Activated T-cell treated with anti-CD3 and anti-CD28 coated beads, Interleukin-2, amount 50 U/mL, for 4 hours (primary cell): ENCODE results near the gene MS4A3. TPM values are rescaled to one million over a fixed set of nuclear protein-coding genes. Genes with fewer than 3 reads are reported as not detected.
"Not testable (repeated sequence)": the region's sequence is repeated elsewhere in the genome, so short reads cannot be mapped to it uniquely, and the experiment has no call there.

ENCODE experiments used
- ATAC-seq, 2 donors: fragments of 200-7000 bp; cut with Tn5 transposase; one replicate each; pipeline ENCODE4 v1.10.0; 2021
- DNase-seq: peaks from one replicate; pipeline ENCODE4 v3.0.0-alpha.2; 2020
- H3K27me3 Mint-ChIP-seq: one replicate; pipeline ENCODE4 v1.8.0; 2021; ENCODE audit warnings: low read depth, mixed read lengths
- H3K36me3 Mint-ChIP-seq: one replicate; pipeline ENCODE4 v1.8.0; 2022; ENCODE audit warnings: mixed read lengths; ENCODE audit not compliant: insufficient read depth
- H3K4me1 Mint-ChIP-seq: one replicate; pipeline ENCODE4 v1.8.0; 2021; ENCODE audit warnings: low read depth, mixed read lengths
- H3K4me3 Mint-ChIP-seq: one replicate; pipeline ENCODE4 v1.8.0; 2021; ENCODE audit warnings: mild to moderate bottlenecking, moderate library complexity, mixed read lengths
- H3K9me3 Mint-ChIP-seq: one replicate; pipeline ENCODE4 v1.8.0; 2021; ENCODE audit warnings: mixed read lengths
- total RNA-seq, 3 donors: library from RNA; stranded (reverse); gene quantifications; one replicate each; pipeline ENCODE4 v1.2.1, GENCODE V29; 2021

The MS4A3 gene
- total RNA-seq = not detected

- Mint-ChIP-seq H3K9me3 (peaks cover 4% of the 10 kb centered on the region), H3K27me3 (peaks cover 8% of the 10 kb centered on the region), H3K4me1 (no peaks in the 10 kb centered on the region), H3K4me3 (no peak within 1 kb of the TSS), H3K36me3 (no peaks in the 10 kb centered on the region)
- DNase-seq (no peak), ATAC-seq (no peak)
Measured at GRCh38 chr11:60056349-60056969, at the start of gene MS4A3. Gene MS4A3 (plus strand): TSS chr11:60056665. CDS start chr11:60061161, 4,496 bp downstream.

- H3K4me1 Mint-ChIP-seq = no peaks in the 10 kb centered on the region
- DNase-seq (no peak), ATAC-seq (no peak)
- no peak within 1 kb of the TSS for H3K4me3 Mint-ChIP-seq
- no peaks in the 10 kb centered on the region for H3K36me3 Mint-ChIP-seq
- no peaks in the 10 kb centered on the region for H3K9me3 Mint-ChIP-seq
- H3K27me3 Mint-ChIP-seq = peaks cover 9% of the 10 kb centered on the region
Measured at GRCh38 chr11:60016881-60017280, 39.6 kb upstream of the MS4A3 start, which contains the start of gene OOSP4B. Gene OOSP4B (plus strand): TSS chr11:60017181.

GRCh38 chr11:60018058-60018457 is 38.4 kb upstream of the MS4A3 start:
- H3K27me3 Mint-ChIP-seq = peaks cover 7% of the 10 kb centered on the region
- no peaks in the 10 kb centered on the region for H3K9me3 Mint-ChIP-seq
- no peaks in the 10 kb centered on the region for H3K36me3 Mint-ChIP-seq
- ATAC-seq (no peak), DNase-seq (no peak)
- H3K4me1 Mint-ChIP-seq = no peaks in the 10 kb centered on the region
- H3K4me3 Mint-ChIP-seq = no peak overlapping the region

GRCh38 chr11:60020376-60020775 is 36.1 kb upstream of the MS4A3 start:
- H3K4me1 Mint-ChIP-seq, H3K4me3 Mint-ChIP-seq, H3K9me3 Mint-ChIP-seq, DNase-seq, ATAC-seq, H3K27me3 Mint-ChIP-seq, H3K36me3 Mint-ChIP-seq: not testable (repeated sequence)

GRCh38 chr11:60029015-60029632 is 27.3 kb upstream of the MS4A3 start:
- Mint-ChIP-seq H3K9me3 (no peaks in the 10 kb centered on the region), H3K36me3 (no peaks in the 10 kb centered on the region), H3K27me3 (no peaks in the 10 kb centered on the region), H3K4me1 (no peaks in the 10 kb centered on the region), H3K4me3 (no peak overlapping the region)
- no peak for ATAC-seq
- no peak for DNase-seq

- H3K36me3 Mint-ChIP-seq = no peaks in the 10 kb centered on the region
- no peaks in the 10 kb centered on the region for H3K9me3 Mint-ChIP-seq
- peaks cover 8% of the 10 kb centered on the region for H3K27me3 Mint-ChIP-seq
- ATAC-seq (no peak), DNase-seq (no peak)
- no peaks in the 10 kb centered on the region for H3K4me1 Mint-ChIP-seq
- no peak within 1 kb of the TSS for H3K4me3 Mint-ChIP-seq
Measured at GRCh38 chr11:60040109-60040508, 16.4 kb upstream of the MS4A3 start, which contains the start of gene OOSP2. Gene OOSP2 (plus strand): TSS chr11:60040409. CDS start chr11:60040460, 51 bp downstream.

GRCh38 chr11:60050422-60050821 is 6.0 kb upstream of the MS4A3 start:
- not testable (repeated sequence) for H3K9me3 Mint-ChIP-seq, H3K27me3 Mint-ChIP-seq, ATAC-seq, H3K4me3 Mint-ChIP-seq, H3K36me3 Mint-ChIP-seq, H3K4me1 Mint-ChIP-seq, DNase-seq

GRCh38 chr11:60050839-60051238 is 5.6 kb upstream of the MS4A3 start:
- H3K4me1 Mint-ChIP-seq, H3K9me3 Mint-ChIP-seq, H3K27me3 Mint-ChIP-seq, H3K36me3 Mint-ChIP-seq, DNase-seq, H3K4me3 Mint-ChIP-seq, ATAC-seq: not testable (repeated sequence)

- Mint-ChIP-seq H3K27me3 (peaks cover 8% of the 10 kb centered on the region), H3K4me3 (no peak overlapping the region), H3K36me3 (no peaks in the 10 kb centered on the region), H3K9me3 (peaks cover 4% of the 10 kb centered on the region), H3K4me1 (no peaks in the 10 kb centered on the region)
- DNase-seq (no peak), ATAC-seq (no peak)
Measured at GRCh38 chr11:60059052-60059451, 2.6 kb downstream of the MS4A3 start.

- no peak for ATAC-seq
- Mint-ChIP-seq H3K27me3 (peaks cover 8% of the 10 kb centered on the region), H3K9me3 (peaks cover 4% of the 10 kb centered on the region), H3K4me1 (no peaks in the 10 kb centered on the region), H3K4me3 (no peak overlapping the region), H3K36me3 (no peaks in the 10 kb centered on the region)
- DNase-seq = no peak
Measured at GRCh38 chr11:60059521-60060240, 3.2 kb downstream of the MS4A3 start.

- no peak overlapping the region for H3K4me3 Mint-ChIP-seq
- H3K9me3 Mint-ChIP-seq = peaks cover 4% of the 10 kb centered on the region
- no peaks in the 10 kb centered on the region for H3K4me1 Mint-ChIP-seq
- H3K36me3 Mint-ChIP-seq = no peaks in the 10 kb centered on the region
- peaks cover 2% of the 10 kb centered on the region for H3K27me3 Mint-ChIP-seq
- DNase-seq (no peak), ATAC-seq (no peak)
Measured at GRCh38 chr11:60064111-60064510, 7.6 kb downstream of the MS4A3 start.

- ATAC-seq = no peak
- H3K4me3 Mint-ChIP-seq = no peak overlapping the region
- H3K4me1 Mint-ChIP-seq = no peaks in the 10 kb centered on the region
- H3K27me3 Mint-ChIP-seq = no peaks in the 10 kb centered on the region
- H3K9me3 Mint-ChIP-seq = no peaks in the 10 kb centered on the region
- no peak for DNase-seq
- no peaks in the 10 kb centered on the region for H3K36me3 Mint-ChIP-seq
Measured at GRCh38 chr11:60065801-60066200, 9.3 kb downstream of the MS4A3 start.

- Mint-ChIP-seq H3K4me1 (no peaks in the 10 kb centered on the region), H3K27me3 (no peaks in the 10 kb centered on the region), H3K9me3 (no peaks in the 10 kb centered on the region), H3K4me3 (no peak overlapping the region), H3K36me3 (no peaks in the 10 kb centered on the region)
- DNase-seq (no peak), ATAC-seq (no peak)
Measured at GRCh38 chr11:60069450-60069849, 13.0 kb downstream of the MS4A3 start.

- H3K9me3 Mint-ChIP-seq, H3K27me3 Mint-ChIP-seq, H3K36me3 Mint-ChIP-seq, DNase-seq, ATAC-seq, H3K4me3 Mint-ChIP-seq, H3K4me1 Mint-ChIP-seq: not testable (repeated sequence)
Measured at GRCh38 chr11:60071644-60072043, 15.2 kb downstream of the MS4A3 start.
